HEK293 (cell line): Measurements from ENCODE around the gene GALK1.

Experiments used
- CTCF ChIA-PET: fragments of 350-600 bp; formaldehyde crosslinking; extraction: SDS; loops from one replicate; lab custom pipeline; 2021; ENCODE audit warnings: antibody characterized with exemption; lab: Yijun Ruan, JAX
- POLR2A ChIA-PET: fragments of 300-600 bp; formaldehyde crosslinking; extraction: SDS; loops from one replicate; lab custom pipeline; 2020; ENCODE audit warnings: antibody characterized with exemption, inconsistent platforms; lab: Yijun Ruan, JAX
- H3K27ac ChIP-seq: fragments of 200-500 bp; sonication (Bioruptor generic); 2 replicates; pipeline ENCODE4 v1.5.1; 2014; ENCODE audit warnings: low read depth, low read length, control low read depth, inconsistent platforms; ENCODE audit errors: extremely low read depth
- H3K36me3 ChIP-seq, 2 experiments: fragments of 200-500 bp in 1 of 2; sonication (Bioruptor generic) in 1 of 2; 1 replicate in 1 of 2; 2 replicates in 1 of 2; pipeline ENCODE4 v1.5.1; 2014 to 2017; ENCODE audit warnings: inconsistent platforms in 2 of 2, low read length in 2 of 2; ENCODE audit not compliant: control insufficient read depth in 2 of 2, insufficient read depth in 1 of 2
- H3K4me1 ChIP-seq: fragments of 200-500 bp; sonication (Bioruptor generic); 2 replicates; pipeline ENCODE4 v1.5.1; 2014; ENCODE audit warnings: mild to moderate bottlenecking, low read length, inconsistent platforms; ENCODE audit not compliant: control insufficient read depth, insufficient read depth
- H3K4me3 ChIP-seq: 2 replicates; pipeline ENCODE4 v1.5.1; 2011; ENCODE audit warnings: low read depth, mild to moderate bottlenecking, control low read depth, low read length, moderate library complexity
- H3K9me3 ChIP-seq: fragments of 200-500 bp; sonication (Bioruptor generic); 2 replicates; pipeline ENCODE4 v1.5.1; 2014; ENCODE audit warnings: low read depth, low read length, inconsistent platforms; ENCODE audit not compliant: control insufficient read depth, insufficient read depth
- CTCF ChIP-seq: fragments of 450-650 bp; formaldehyde crosslinking; IDR thresholded peaks from 2 replicates; pipeline ENCODE4 v1.5.1; 2016; ENCODE audit warnings: missing biosample characterization, missing genetic modification characterization
- GFI1B ChIP-seq: fragments of 450-650 bp; formaldehyde crosslinking; IDR thresholded peaks from 2 replicates; pipeline ENCODE4 v1.5.1; 2016; ENCODE audit warnings: missing biosample characterization, missing genetic modification characterization
- GLIS1 ChIP-seq: fragments of 450-650 bp; formaldehyde crosslinking; IDR thresholded peaks from 2 replicates; pipeline ENCODE4 v1.5.1; 2016; ENCODE audit warnings: missing biosample characterization, missing genetic modification characterization
- KLF1 ChIP-seq: fragments of 450-650 bp; formaldehyde crosslinking; IDR thresholded peaks from 2 replicates; pipeline ENCODE4 v1.5.1; 2016; ENCODE audit warnings: missing biosample characterization, missing genetic modification characterization
- OSR2 ChIP-seq: fragments of 450-650 bp; formaldehyde crosslinking; IDR thresholded peaks from 2 replicates; pipeline ENCODE4 v1.5.1; 2016; ENCODE audit warnings: missing biosample characterization, missing genetic modification characterization
- TCF7L2 ChIP-seq: IDR thresholded peaks from 2 replicates; pipeline ENCODE4 v1.6.1; 2011; ENCODE audit warnings: low read depth, mild to moderate bottlenecking, inconsistent platforms, low read length, moderate library complexity, borderline replicate concordance
- ZBTB11 ChIP-seq: fragments of 450-650 bp; formaldehyde crosslinking; conservative IDR thresholded peaks from 2 replicates; pipeline ENCODE4 v1.5.1; 2016; ENCODE audit warnings: low read depth, missing biosample characterization, missing genetic modification characterization
- ZIC2 ChIP-seq: fragments of 450-650 bp; formaldehyde crosslinking; IDR thresholded peaks from 2 replicates; pipeline ENCODE4 v1.5.1; 2016; ENCODE audit warnings: missing biosample characterization, missing genetic modification characterization
- ZNF140 ChIP-seq: fragments of 450-650 bp; formaldehyde crosslinking; IDR thresholded peaks from 2 replicates; pipeline ENCODE4 v1.5.1; 2016; ENCODE audit warnings: missing biosample characterization, missing genetic modification characterization
- ZNF155 ChIP-seq: fragments of 450-650 bp; formaldehyde crosslinking; IDR thresholded peaks from 2 replicates; pipeline ENCODE4 v1.5.1; 2016; ENCODE audit warnings: missing biosample characterization, missing genetic modification characterization
- ZNF202 ChIP-seq: fragments of 450-650 bp; formaldehyde crosslinking; IDR thresholded peaks from 2 replicates; pipeline ENCODE4 v1.5.1; 2016; ENCODE audit warnings: missing biosample characterization, missing genetic modification characterization, borderline replicate concordance
- ZNF26 ChIP-seq: fragments of 450-650 bp; formaldehyde crosslinking; IDR thresholded peaks from 2 replicates; pipeline ENCODE4 v1.5.1; 2016; ENCODE audit warnings: missing biosample characterization, missing genetic modification characterization
- ZNF362 ChIP-seq: fragments of 450-650 bp; formaldehyde crosslinking; IDR thresholded peaks from 2 replicates; pipeline ENCODE4 v1.5.1; 2016; ENCODE audit warnings: missing biosample characterization, missing genetic modification characterization
- ZNF37A ChIP-seq: fragments of 450-650 bp; IDR thresholded peaks from 2 replicates; pipeline ENCODE4 v1.5.1; 2018; ENCODE audit warnings: missing biosample characterization, missing genetic modification characterization
- ZNF391 ChIP-seq: fragments of 450-650 bp; formaldehyde crosslinking; IDR thresholded peaks from 2 replicates; pipeline ENCODE4 v1.5.1; 2016; ENCODE audit warnings: low read depth, missing biosample characterization, missing genetic modification characterization, borderline replicate concordance
- ZNF514 ChIP-seq: fragments of 450-650 bp; formaldehyde crosslinking; IDR thresholded peaks from 2 replicates; pipeline ENCODE4 v1.5.1; 2016; ENCODE audit warnings: missing biosample characterization, missing genetic modification characterization
- ZNF600 ChIP-seq: fragments of 450-650 bp; formaldehyde crosslinking; IDR thresholded peaks from 2 replicates; pipeline ENCODE4 v1.5.1; 2016; ENCODE audit warnings: missing biosample characterization, missing genetic modification characterization
- ZNF654 ChIP-seq: fragments of 450-650 bp; formaldehyde crosslinking; IDR thresholded peaks from 2 replicates; pipeline ENCODE4 v1.5.1; 2016; ENCODE audit warnings: low read depth, missing biosample characterization, missing genetic modification characterization

The GALK1 gene

GRCh38 chr17:75773808-75774470 is 8.9 kb upstream of the GALK1 start:
- no peak overlapping the region for H3K27ac ChIP-seq
- H3K4me3 ChIP-seq, result no peak overlapping the region
- TF ChIP-seq ZIC2 (tag by site-specific recombination) (0 out of 2 replicates have a peak, but pooled peaks have one; percentile 12), GFI1B (no peak), OSR2 (tag by site-specific recombination) (no peak), ZNF155 (tag by site-specific recombination) (no peak)
- TF ChIP-seq, all 188 proteins: peak for 1
- ChIA-PET POLR2A (interaction anchor here (0.6 to 8.1 kb wide), 6 partner anchors 9 to 67 kb away, joined by 3 to 234 read pairs (median 6); partner anchors contain the start of genes GALK1 and UNK), CTCF (interaction anchor here (0.6 to 9.4 kb wide), 13 partner anchors 9 to 594 kb away, joined by 3 to 73 read pairs (median 4); partner anchors contain the start of genes GALK1 and TSEN54)
- H3K9me3 ChIP-seq, result no peaks in the 10 kb centered on the region
- H3K4me1 ChIP-seq, result peaks cover 11% of the 10 kb centered on the region; the same call in 1 of the 2 replicates
- peaks cover 0 to 49% of the 10 kb centered on the region in 2 experiments; a peak in 2 of 3 replicates for H3K36me3 ChIP-seq

GRCh38 chr17:75773121-75773807 is 8.3 kb upstream of the GALK1 start:
- H3K27ac ChIP-seq, result no peak overlapping the region; the same call in 1 of the 2 replicates
- no peak for TF ChIP-seq GLIS1 (tag by site-specific recombination)
- no peak for TF ChIP-seq ZNF514 (tag by site-specific recombination)
- no peak for TF ChIP-seq ZNF202 (tag by site-specific recombination)
- no peak for TF ChIP-seq ZNF391 (tag by site-specific recombination)
- TF ChIP-seq ZNF37A (tag by site-specific recombination), result no peak
- no peak for TF ChIP-seq KLF1 (tag by site-specific recombination)
- TF ChIP-seq ZNF140 (tag by site-specific recombination), result no peak
- H3K9me3 ChIP-seq, result no peaks in the 10 kb centered on the region
- CTCF ChIA-PET, result interaction anchor here (0.6 to 9.4 kb wide), 13 partner anchors 10 to 595 kb away, joined by 3 to 73 read pairs (median 3); partner anchors contain the start of genes GALK1 and TSEN54
- peaks cover 11% of the 10 kb centered on the region; the same call in 1 of the 2 replicates for H3K4me1 ChIP-seq
- H3K4me3 ChIP-seq, result no peak overlapping the region
- peaks cover 0 to 42% of the 10 kb centered on the region in 2 experiments; a peak in 2 of 3 replicates for H3K36me3 ChIP-seq
- POLR2A ChIA-PET, result interaction anchor here (0.6 to 8.1 kb wide), 7 partner anchors 8 to 67 kb away, joined by 3 to 234 read pairs (median 4); partner anchors contain the start of genes GALK1 and UNK

- POLR2A ChIA-PET, result interaction anchor here (1.1 to 1.7 kb wide), 2 partner anchors 8 to 13 kb away, joined by 6 to 8 read pairs; partner anchors contain the start of gene UNK
- H3K4me3 ChIP-seq, result no peak overlapping the region
- peaks cover 3% of the 10 kb centered on the region; the same call in 1 of the 2 replicates for H3K4me1 ChIP-seq
- H3K9me3 ChIP-seq, result no peaks in the 10 kb centered on the region
- H3K27ac ChIP-seq, result no peak overlapping the region
- H3K36me3 ChIP-seq, result peaks cover 0 to 25% of the 10 kb centered on the region in 2 experiments; a peak in 2 of 3 replicates
- CTCF ChIA-PET, result interaction anchor here (0.6 to 1.6 kb wide), 5 partner anchors 12 to 302 kb away, joined by 3 to 4 read pairs (median 3); partner anchors contain the start of gene SMIM5
- TF ChIP-seq ZNF654 (tag by site-specific recombination) (peak; percentile 20; the same call in 1 of the 2 replicates), ZIC2 (tag by site-specific recombination) (peak; percentile 25; the same call in 1 of the 2 replicates), TCF7L2 (no peak), CTCF (tag by site-specific recombination) (peak; percentile 34; the same call in 1 of the 2 replicates), ZNF26 (no peak), ZBTB11 (tag by site-specific recombination) (no peak), ZNF362 (no peak), ZNF600 (no peak)
Measured at GRCh38 chr17:75771334-75772281, 6.6 kb upstream of the GALK1 start.
